Measurements from ENCODE around the gene PRDM4. TPM values are rescaled to one million over a fixed set of nuclear protein-coding genes. Genes with fewer than 3 reads are reported as not detected.

The PRDM4 gene
- total RNA-seq, 1 experiment from 2014 or later: 25.2 TPM

GRCh38 chr12:107788690-107789458 is 27.9 kb upstream of the PRDM4 start:
- intact Hi-C loops (cut with micrococcal nuclease; ENCODE audit: unreplicated experiment): no loop called here
- no peak for TF ChIP-seq CTCF (IDR thresholded peaks at IDR 0.05; ENCODE audit: unreplicated experiment)
- CTCF ChIA-PET: interaction anchor here (0.7 kb wide), 1 partner anchor 108 kb away, joined by 4 read pairs; no protein-coding TSS in a partner anchor

GRCh38 chr12:107788281-107788680 is 27.3 kb upstream of the PRDM4 start:
- no peaks in the 10 kb centered on the region for H3K36me3 Mint-ChIP-seq (ENCODE audit: insufficient read depth, unreplicated experiment)
- TF ChIP-seq CTCF (IDR thresholded peaks at IDR 0.05; ENCODE audit: unreplicated experiment): no peak
- H3K4me3 Mint-ChIP-seq (ENCODE audit: low read depth, unreplicated experiment): no peak overlapping the region
- peaks cover 24% of the 10 kb centered on the region for H3K27me3 Mint-ChIP-seq (ENCODE audit: unreplicated experiment)
- CTCF ChIA-PET: interaction anchor here (0.6 kb wide), 1 partner anchor 757 kb away, joined by 4 read pairs; no protein-coding TSS in a partner anchor
- no peaks in the 10 kb centered on the region for H3K9me3 Mint-ChIP-seq (ENCODE audit: low read depth, unreplicated experiment)
- BruUV-seq (replicated peaks): no TSS peak
- DNase-seq: no peak
- H3K27ac Mint-ChIP-seq (ENCODE audit: unreplicated experiment): no peak overlapping the region
- H3K4me1 Mint-ChIP-seq (ENCODE audit: low read depth, unreplicated experiment): no peaks in the 10 kb centered on the region
- intact Hi-C loops (cut with micrococcal nuclease; ENCODE audit: unreplicated experiment): no loop called here

More at GRCh38 chr12:107788690-107789458, 27.9 kb upstream of the PRDM4 start:
- no TSS peak for BruUV-seq (replicated peaks)
- Mint-ChIP-seq H3K27ac (ENCODE audit: unreplicated experiment) (no peak overlapping the region), H3K9me3 (ENCODE audit: low read depth, unreplicated experiment) (no peaks in the 10 kb centered on the region), H3K4me3 (ENCODE audit: low read depth, unreplicated experiment) (no peak overlapping the region), H3K4me1 (ENCODE audit: low read depth, unreplicated experiment) (no peaks in the 10 kb centered on the region), H3K36me3 (ENCODE audit: insufficient read depth, unreplicated experiment) (no peaks in the 10 kb centered on the region), H3K27me3 (ENCODE audit: unreplicated experiment) (peaks cover 30% of the 10 kb centered on the region)
- no peak for DNase-seq

- Mint-ChIP-seq H3K27me3 (ENCODE audit: unreplicated experiment) (peaks cover 41% of the 10 kb centered on the region), H3K9me3 (ENCODE audit: low read depth, unreplicated experiment) (no peaks in the 10 kb centered on the region), H3K36me3 (ENCODE audit: insufficient read depth, unreplicated experiment) (no peaks in the 10 kb centered on the region), H3K4me1 (ENCODE audit: low read depth, unreplicated experiment) (no peaks in the 10 kb centered on the region), H3K4me3 (ENCODE audit: low read depth, unreplicated experiment) (no peak overlapping the region), H3K27ac (ENCODE audit: unreplicated experiment) (no peak overlapping the region)
- TF ChIP-seq CTCF (IDR thresholded peaks at IDR 0.05; ENCODE audit: unreplicated experiment): no peak
- DNase-seq: no peak
- no TSS peak for BruUV-seq (replicated peaks)
- CTCF ChIA-PET: interaction anchor here (0.6 kb wide), 1 partner anchor 154 kb away, joined by 3 read pairs; no protein-coding TSS in a partner anchor
- intact Hi-C loops (cut with micrococcal nuclease; ENCODE audit: unreplicated experiment): no loop called here
Measured at GRCh38 chr12:107783406-107784376, 22.8 kb upstream of the PRDM4 start.

- CTCF ChIA-PET: no interaction called here
- DNase-seq: no peak
- TF ChIP-seq CTCF (IDR thresholded peaks at IDR 0.05; ENCODE audit: unreplicated experiment): no peak
- Mint-ChIP-seq H3K27me3 (ENCODE audit: unreplicated experiment) (peaks cover 44% of the 10 kb centered on the region), H3K4me1 (ENCODE audit: low read depth, unreplicated experiment) (no peaks in the 10 kb centered on the region), H3K4me3 (ENCODE audit: low read depth, unreplicated experiment) (no peak overlapping the region), H3K9me3 (ENCODE audit: low read depth, unreplicated experiment) (no peaks in the 10 kb centered on the region), H3K36me3 (ENCODE audit: insufficient read depth, unreplicated experiment) (no peaks in the 10 kb centered on the region), H3K27ac (ENCODE audit: unreplicated experiment) (no peak overlapping the region)
- no TSS peak for BruUV-seq (replicated peaks)
- intact Hi-C loops (cut with micrococcal nuclease; ENCODE audit: unreplicated experiment): no loop called here
Measured at GRCh38 chr12:107782067-107782466, 21.1 kb upstream of the PRDM4 start.
